Suprapubic skin (tissue), 4 donors: Measurements from ENCODE around the gene PIGN. TPM values are rescaled to one million over a fixed set of nuclear protein-coding genes. Genes with fewer than 3 reads are reported as not detected.

Experiments used
- DNase-seq, 2 donors: peaks; one replicate each; pipeline ENCODE4 v3.0.0-alpha.2; 2019; ENCODE audit warnings: low spot score in 2 of 2
- H3K27ac ChIP-seq: fragments of 200-600 bp; sonication (generic); one replicate; pipeline ENCODE4 v1.5.1; 2019
- H3K27me3 ChIP-seq: fragments of 200-600 bp; sonication (generic); one replicate; pipeline ENCODE4 v1.5.1; 2019
- H3K36me3 ChIP-seq: fragments of 200-600 bp; sonication (generic); one replicate; pipeline ENCODE4 v1.5.1; 2019
- H3K4me1 ChIP-seq: fragments of 200-600 bp; sonication (generic); one replicate; pipeline ENCODE4 v1.5.1; 2019
- H3K4me3 ChIP-seq: fragments of 200-600 bp; sonication (generic); one replicate; pipeline ENCODE4 v1.5.1; 2019; ENCODE audit warnings: mild to moderate bottlenecking
- H3K9me3 ChIP-seq: fragments of 200-600 bp; sonication (generic); one replicate; pipeline ENCODE4 v1.5.1; 2019
- EP300 ChIP-seq: sonication (generic); formaldehyde crosslinking; IDR thresholded peaks from one replicate; pipeline ENCODE4 v1.6.1; 2017; ENCODE audit warnings: antibody characterized with exemption
- POLR2A ChIP-seq, 2 donors: fragments of 450-650 bp; IDR thresholded peaks; one replicate each; pipeline ENCODE4 v1.6.1; 2017; ENCODE audit warnings: antibody characterized with exemption in 2 of 2, mild to moderate bottlenecking in 2 of 2, moderate library complexity in 2 of 2
- POLR2AphosphoS5 ChIP-seq, 3 donors: sonication (generic); formaldehyde crosslinking; IDR thresholded peaks; one replicate each; pipeline ENCODE4 v1.6.1; 2017; ENCODE audit warnings: antibody characterized with exemption in 3 of 3
- WGBS: methylation state at CpG from one replicate; pipeline ENCODE4 v1.1.5; 2018; 5-methylcytosine and 5-hydroxymethylcytosine counted together
- total RNA-seq, 4 donors: library from RNA; depleted of rRNA; stranded (reverse); fragments of >200 nt; gene quantifications; one replicate each; pipeline ENCODE4 v1.1.0, GENCODE V29; 2016
- TF ChIP-seq, protein P1 (sequence below), 2 donors: fragments of 200-600 bp in 1 of 2; fragments of 450-650 bp in 1 of 2; sonication (generic) in 1 of 2; IDR thresholded peaks; one replicate each; pipeline ENCODE4 v1.5.1; 2016 to 2019; ENCODE audit warnings: antibody characterized with exemption in 2 of 2, mild to moderate bottlenecking in 1 of 2, moderate library complexity in 1 of 2

The PIGN gene
- total RNA-seq, 4 donors from 2014 or later, result 28.7 to 72.4 (median 36.8) TPM

DNA sequence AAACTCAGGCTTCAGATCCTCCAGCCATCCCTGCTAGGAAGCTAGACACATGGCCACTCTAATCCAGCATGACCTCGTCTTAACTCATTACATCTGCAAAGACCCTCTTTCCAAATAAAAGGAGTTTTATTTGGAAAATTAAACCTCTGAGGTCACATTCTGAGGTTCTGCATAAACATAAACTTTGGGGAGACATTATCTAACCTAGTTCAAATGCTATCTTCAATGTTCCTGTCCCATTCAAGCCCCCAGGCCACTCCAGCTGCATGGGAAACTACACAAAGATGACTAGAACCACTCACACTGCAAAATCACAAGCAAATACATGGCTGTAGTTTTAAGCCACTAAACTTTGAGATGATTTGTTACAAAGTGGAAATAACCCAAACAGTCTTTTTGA, 195.0 kb downstream of the PIGN start:
- H3K27me3 ChIP-seq, result no peaks in the 10 kb centered on the region
- peaks cover 10% of the 10 kb centered on the region for H3K4me1 ChIP-seq
- DNase-seq, result no peak
- H3K36me3 ChIP-seq, result no peaks in the 10 kb centered on the region
- H3K9me3 ChIP-seq, result no peaks in the 10 kb centered on the region
- no peak overlapping the region for H3K27ac ChIP-seq
- no peak overlapping the region for H3K4me3 ChIP-seq
- no peak for TF ChIP-seq POLR2A (IDR thresholded peaks at IDR 0.05)
- TF ChIP-seq, protein P1, sequence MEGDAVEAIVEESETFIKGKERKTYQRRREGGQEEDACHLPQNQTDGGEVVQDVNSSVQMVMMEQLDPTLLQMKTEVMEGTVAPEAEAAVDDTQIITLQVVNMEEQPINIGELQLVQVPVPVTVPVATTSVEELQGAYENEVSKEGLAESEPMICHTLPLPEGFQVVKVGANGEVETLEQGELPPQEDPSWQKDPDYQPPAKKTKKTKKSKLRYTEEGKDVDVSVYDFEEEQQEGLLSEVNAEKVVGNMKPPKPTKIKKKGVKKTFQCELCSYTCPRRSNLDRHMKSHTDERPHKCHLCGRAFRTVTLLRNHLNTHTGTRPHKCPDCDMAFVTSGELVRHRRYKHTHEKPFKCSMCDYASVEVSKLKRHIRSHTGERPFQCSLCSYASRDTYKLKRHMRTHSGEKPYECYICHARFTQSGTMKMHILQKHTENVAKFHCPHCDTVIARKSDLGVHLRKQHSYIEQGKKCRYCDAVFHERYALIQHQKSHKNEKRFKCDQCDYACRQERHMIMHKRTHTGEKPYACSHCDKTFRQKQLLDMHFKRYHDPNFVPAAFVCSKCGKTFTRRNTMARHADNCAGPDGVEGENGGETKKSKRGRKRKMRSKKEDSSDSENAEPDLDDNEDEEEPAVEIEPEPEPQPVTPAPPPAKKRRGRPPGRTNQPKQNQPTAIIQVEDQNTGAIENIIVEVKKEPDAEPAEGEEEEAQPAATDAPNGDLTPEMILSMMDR (IDR thresholded peaks at IDR 0.05), result no peak
- no peak for TF ChIP-seq EP300
- TF ChIP-seq POLR2AphosphoS5 (IDR thresholded peaks at IDR 0.05), result no peak
- 86% methylated on average over 1 of the region's 1 CpG for WGBS

DNA sequence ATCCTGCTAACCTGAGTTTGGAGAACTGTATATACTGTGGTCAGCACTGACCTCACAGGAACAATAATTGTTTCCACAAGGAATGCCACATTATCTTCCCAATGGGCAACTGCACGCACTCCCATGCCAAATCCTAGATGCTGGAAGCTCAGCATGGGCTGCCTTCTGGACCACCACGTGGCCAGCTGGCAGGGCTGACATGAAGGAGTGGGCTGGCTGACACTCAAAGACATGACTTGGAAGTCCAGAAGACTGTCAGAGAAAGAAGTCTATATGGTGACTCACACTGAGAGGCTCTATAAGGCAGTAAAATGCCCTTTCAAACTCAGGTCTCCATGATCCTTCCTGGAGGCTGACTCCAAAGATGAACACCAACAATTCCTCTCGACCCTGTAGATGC, 195.7 kb downstream of the PIGN start:
- WGBS, result 60% methylated on average over 3 of the region's 3 CpGs
- Histone ChIP-seq H3K27ac (no peak overlapping the region), H3K4me3 (no peak overlapping the region), H3K4me1 (peaks cover 10% of the 10 kb centered on the region), H3K9me3 (no peaks in the 10 kb centered on the region), H3K36me3 (no peaks in the 10 kb centered on the region), H3K27me3 (no peaks in the 10 kb centered on the region)
- no peak for DNase-seq
- no peak for TF ChIP-seq POLR2A (IDR thresholded peaks at IDR 0.05)
- TF ChIP-seq, protein P1 (IDR thresholded peaks at IDR 0.05), result no peak
- no peak for TF ChIP-seq EP300
- no peak for TF ChIP-seq POLR2AphosphoS5 (IDR thresholded peaks at IDR 0.05)

Other genes starting within 250 kb of the PIGN start
- gene RELCH, start 199 bp upstream of the PIGN start, total RNA-seq, result 100 to 1,000 TPM in 1 of 4 donors, 10 to 100 TPM in 3; 54.2 to 108 (median 61.9) TPM
- 10 to 100 TPM in 1 of 4 donors, 1 to 10 TPM in 3; 4.8 to 15.4 (median 5.9) TPM for gene TNFRSF11A, start 138.3 kb upstream of the PIGN start, total RNA-seq